Endothelial cell (in vitro differentiated cells): ENCODE results near the gene BAZ2A. TPM values are rescaled to one million over a fixed set of nuclear protein-coding genes. Genes with fewer than 3 reads are reported as not detected.
A peak's percentile ranks its signal among the peaks of the same experiment; 100 is the strongest.

ENCODE experiments used
- DNase-seq: peaks from one replicate; pipeline ENCODE4 v3.0.0; 2021; ENCODE audit warnings: low spot score
- H3K27ac Mint-ChIP-seq: one replicate; pipeline ENCODE4 v1.8.0; 2021; ENCODE audit warnings: mixed read lengths, inconsistent platforms; ENCODE audit not compliant: unreplicated experiment
- H3K27me3 Mint-ChIP-seq: one replicate; pipeline ENCODE4 v1.8.0; 2021; ENCODE audit warnings: mild to moderate bottlenecking, moderate library complexity, mixed read lengths, inconsistent platforms; ENCODE audit not compliant: unreplicated experiment
- H3K36me3 Mint-ChIP-seq: one replicate; pipeline ENCODE4 v1.8.0; 2021; ENCODE audit warnings: mild to moderate bottlenecking, low read depth, mixed read lengths, inconsistent platforms; ENCODE audit not compliant: unreplicated experiment
- H3K4me1 Mint-ChIP-seq: one replicate; pipeline ENCODE4 v1.8.0; 2021; ENCODE audit warnings: mild to moderate bottlenecking, mixed read lengths, inconsistent platforms; ENCODE audit not compliant: unreplicated experiment
- H3K4me3 Mint-ChIP-seq: one replicate; pipeline ENCODE4 v1.8.0; 2021; ENCODE audit warnings: mild to moderate bottlenecking, mixed read lengths, inconsistent platforms; ENCODE audit not compliant: unreplicated experiment
- H3K9me3 Mint-ChIP-seq: one replicate; pipeline ENCODE4 v1.8.0; 2021; ENCODE audit warnings: mixed read lengths, inconsistent platforms; ENCODE audit not compliant: unreplicated experiment
- long read RNA-seq: library from polyadenylated mRNA; unstranded; transcript quantifications from one replicate; pipeline ENCODE4 v2.0.0, GENCODE V29; 2020; ENCODE audit not compliant: unreplicated experiment
- total RNA-seq: library from RNA; stranded (reverse); fragmentation: NEBNext Ultra II Directional; extraction: Animal tissue kit (Norgen Biotek cat#: 25700); gene quantifications from one replicate; pipeline ENCODE4 v1.2.1, GENCODE V29; 2021; ENCODE audit not compliant: unreplicated experiment
- TF ChIP-seq, protein P1 (sequence below): fragments of 200-600 bp; sonication (generic); IDR thresholded peaks from one replicate; pipeline ENCODE4 v1.5.0; 2021; ENCODE audit warnings: antibody characterized with exemption; ENCODE audit not compliant: unreplicated experiment

The BAZ2A gene
- 165 TPM for total RNA-seq
- long read RNA-seq, partial matches to known transcripts = 6 of 12 reads
- long read RNA-seq, other reads (novel, unspliced or antisense) = 6 of 12 reads

DNA sequence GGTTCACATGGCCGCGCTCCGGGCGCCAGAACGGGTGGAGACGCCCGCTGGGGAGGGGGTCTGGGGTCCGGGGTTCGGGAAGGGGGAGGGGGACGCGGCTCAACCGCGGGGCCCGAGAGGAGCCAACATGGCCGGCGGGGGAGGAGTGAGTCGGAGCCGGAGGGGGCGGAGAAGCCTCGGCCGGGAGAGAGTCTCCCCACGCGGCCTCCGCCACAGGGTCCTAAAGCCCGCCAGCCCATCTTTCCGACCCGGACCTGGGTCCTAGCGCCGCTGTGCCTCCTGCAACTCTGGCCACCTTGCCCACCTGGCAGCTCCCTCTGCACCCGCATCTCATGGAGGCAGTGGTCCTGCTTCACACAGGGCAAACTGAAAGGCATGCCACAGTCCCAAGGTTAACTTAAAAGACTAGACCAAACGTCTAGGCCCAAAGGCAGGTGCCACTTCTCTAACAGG lies at the start of gene BAZ2A:
BAZ2A (minus strand) TSS at position 147 of the 453 bp plus-strand sequence. CDS start 12,796 bp downstream, outside the sequence.
- H3K36me3 Mint-ChIP-seq = peaks cover 7% of the 10 kb centered on the region
- TF ChIP-seq, protein P1, sequence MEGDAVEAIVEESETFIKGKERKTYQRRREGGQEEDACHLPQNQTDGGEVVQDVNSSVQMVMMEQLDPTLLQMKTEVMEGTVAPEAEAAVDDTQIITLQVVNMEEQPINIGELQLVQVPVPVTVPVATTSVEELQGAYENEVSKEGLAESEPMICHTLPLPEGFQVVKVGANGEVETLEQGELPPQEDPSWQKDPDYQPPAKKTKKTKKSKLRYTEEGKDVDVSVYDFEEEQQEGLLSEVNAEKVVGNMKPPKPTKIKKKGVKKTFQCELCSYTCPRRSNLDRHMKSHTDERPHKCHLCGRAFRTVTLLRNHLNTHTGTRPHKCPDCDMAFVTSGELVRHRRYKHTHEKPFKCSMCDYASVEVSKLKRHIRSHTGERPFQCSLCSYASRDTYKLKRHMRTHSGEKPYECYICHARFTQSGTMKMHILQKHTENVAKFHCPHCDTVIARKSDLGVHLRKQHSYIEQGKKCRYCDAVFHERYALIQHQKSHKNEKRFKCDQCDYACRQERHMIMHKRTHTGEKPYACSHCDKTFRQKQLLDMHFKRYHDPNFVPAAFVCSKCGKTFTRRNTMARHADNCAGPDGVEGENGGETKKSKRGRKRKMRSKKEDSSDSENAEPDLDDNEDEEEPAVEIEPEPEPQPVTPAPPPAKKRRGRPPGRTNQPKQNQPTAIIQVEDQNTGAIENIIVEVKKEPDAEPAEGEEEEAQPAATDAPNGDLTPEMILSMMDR = no peak
- H3K4me1 Mint-ChIP-seq = peaks cover 47% of the 10 kb centered on the region
- DNase-seq = peak; percentile 88
- peaks cover 8% of the 10 kb centered on the region for H3K27me3 Mint-ChIP-seq
- H3K4me3 Mint-ChIP-seq = peak within 1 kb of the TSS; percentile 95
- H3K9me3 Mint-ChIP-seq = no peaks in the 10 kb centered on the region
- peak within 1 kb of the TSS; percentile 90 for H3K27ac Mint-ChIP-seq

- TF ChIP-seq, protein P1 = no peak
- Mint-ChIP-seq H3K4me1 (peaks cover under 1% of the 10 kb centered on the region), H3K4me3 (no peak overlapping the region), H3K9me3 (no peaks in the 10 kb centered on the region), H3K27me3 (no peaks in the 10 kb centered on the region), H3K27ac (no peak overlapping the region), H3K36me3 (peaks cover 13% of the 10 kb centered on the region)
- no peak for DNase-seq
These were observed 48.7 kb upstream of the BAZ2A start for GRCh38 chr12:56678852-56679251.

- TF ChIP-seq, protein P1 = no peak
- Mint-ChIP-seq H3K27ac (no peak overlapping the region), H3K4me1 (no peaks in the 10 kb centered on the region), H3K36me3 (peaks cover 16% of the 10 kb centered on the region), H3K9me3 (no peaks in the 10 kb centered on the region), H3K27me3 (no peaks in the 10 kb centered on the region), H3K4me3 (no peak overlapping the region)
- no peak for DNase-seq
These were observed 47.6 kb upstream of the BAZ2A start for GRCh38 chr12:56677680-56678079.

GRCh38 chr12:56676851-56677580 lies 46.9 kb upstream of the BAZ2A start:
- Mint-ChIP-seq H3K4me1 (no peaks in the 10 kb centered on the region), H3K9me3 (no peaks in the 10 kb centered on the region), H3K36me3 (peaks cover 15% of the 10 kb centered on the region), H3K27me3 (no peaks in the 10 kb centered on the region), H3K4me3 (no peak overlapping the region), H3K27ac (no peak overlapping the region)
- TF ChIP-seq, protein P1 = no peak
- DNase-seq = no peak

GRCh38 chr12:56671608-56672007 lies 41.5 kb upstream of the BAZ2A start:
- Mint-ChIP-seq H3K4me3 (no peak overlapping the region), H3K4me1 (no peaks in the 10 kb centered on the region), H3K27me3 (no peaks in the 10 kb centered on the region), H3K9me3 (no peaks in the 10 kb centered on the region), H3K27ac (no peak overlapping the region), H3K36me3 (peaks cover 26% of the 10 kb centered on the region)
- TF ChIP-seq, protein P1 = no peak
- DNase-seq = no peak
